ENCODE measurements around the gene FBXL17.

GRCh38 chr5:107916731-107917725 lies 464.9 kb downstream of the FBXL17 start:
- TF ChIP-seq ZNF560 (tag by site-specific recombination; IDR thresholded peaks at IDR 0.05; ENCODE audit: borderline replicate concordance) = no peak
- TF ChIP-seq CTCF (tag by site-specific recombination; IDR thresholded peaks at IDR 0.05) = no peak
- TF ChIP-seq KLF16 (tag by site-specific recombination; IDR thresholded peaks at IDR 0.05) = no peak
- no peak for TF ChIP-seq ZNF398 (tag by site-specific recombination; IDR thresholded peaks at IDR 0.05)
- TF ChIP-seq ZNF121 (tag by site-specific recombination; IDR thresholded peaks at IDR 0.05) = no peak
- TF ChIP-seq REST (tag by site-specific recombination; IDR thresholded peaks at IDR 0.05) = no peak
- no peak for TF ChIP-seq TCF7L2 (IDR thresholded peaks at IDR 0.05; ENCODE audit: borderline replicate concordance, low read depth, low read length)
- TF ChIP-seq BCL6B (tag by site-specific recombination; IDR thresholded peaks at IDR 0.05) = no peak
- TF ChIP-seq ZNF501 (tag by site-specific recombination; IDR thresholded peaks at IDR 0.05) = no peak
